GM23338 (cell line): ENCODE measurements around the gene LAGE3. TPM values are rescaled to one million over a fixed set of nuclear protein-coding genes. Genes with fewer than 3 reads are reported as not detected.

Experiments used
- ATAC-seq: fragments of 200-7000 bp; cut with Tn5 transposase; 3 replicates; pipeline ENCODE4 v1.9.1; 2020
- DNase-seq: peaks from one replicate; pipeline ENCODE4 v3.0.0-alpha.2; 2015; ENCODE audit warnings: low spot score
- H2AFZ ChIP-seq: fragments of 200-600 bp; sonication (generic); 2 replicates; pipeline ENCODE4 v1.8.0; 2016; ENCODE audit warnings: antibody characterized with exemption, mild to moderate bottlenecking, moderate library complexity
- H3F3A ChIP-seq: fragments of 200-600 bp; sonication (generic); replicated peaks from 2 replicates; pipeline ENCODE4 v1.8.0; 2017; ENCODE audit warnings: antibody characterized with exemption, mixed run types, low read depth
- H3K27ac ChIP-seq: fragments of 200-600 bp; sonication (generic); 2 replicates; pipeline ENCODE4 v1.6.1; 2016; ENCODE audit warnings: low read depth
- H3K27me3 ChIP-seq: fragments of 200-600 bp; sonication (generic); 2 replicates; pipeline ENCODE4 v1.8.0; 2016; ENCODE audit warnings: mild to moderate bottlenecking, mixed run types, moderate library complexity; ENCODE audit not compliant: insufficient read depth
- H3K36me3 ChIP-seq: fragments of 200-600 bp; sonication (generic); 2 replicates; pipeline ENCODE4 v1.8.0; 2016; ENCODE audit warnings: mild to moderate bottlenecking; ENCODE audit not compliant: insufficient read depth
- H3K4me1 ChIP-seq: fragments of 200-600 bp; sonication (generic); 2 replicates; pipeline ENCODE4 v1.8.0; 2016; ENCODE audit warnings: mild to moderate bottlenecking, moderate library complexity; ENCODE audit not compliant: insufficient read depth
- H3K4me2 ChIP-seq: fragments of 200-600 bp; sonication (generic); 2 replicates; pipeline ENCODE4 v1.7.1; 2017; ENCODE audit warnings: mixed run types
- H3K4me3 ChIP-seq: fragments of 200-600 bp; sonication (generic); 2 replicates; pipeline ENCODE4 v1.6.1; 2016; ENCODE audit warnings: mixed run types
- H3K79me2 ChIP-seq: fragments of 200-600 bp; sonication (generic); replicated peaks from 2 replicates; pipeline ENCODE4 v1.8.0; 2017; ENCODE audit warnings: mild to moderate bottlenecking; ENCODE audit not compliant: insufficient read depth
- H3K9me2 ChIP-seq: fragments of 200-600 bp; sonication (generic); 2 replicates; pipeline ENCODE4 v1.8.0; 2017; ENCODE audit not compliant: insufficient read depth
- H4K20me1 ChIP-seq: fragments of 200-600 bp; sonication (generic); replicated peaks from 2 replicates; pipeline ENCODE4 v1.8.0; 2017; ENCODE audit warnings: mild to moderate bottlenecking; ENCODE audit not compliant: insufficient read depth
- H3K27ac Mint-ChIP-seq: 2 replicates; pipeline ENCODE4 v1.8.0; 2020; ENCODE audit warnings: inconsistent platforms, mild to moderate bottlenecking, moderate library complexity, mixed read lengths
- H3K27me3 Mint-ChIP-seq: 3 replicates; pipeline ENCODE4 v1.8.0; 2022; ENCODE audit warnings: low read depth, mild to moderate bottlenecking, moderate library complexity, mixed read lengths, inconsistent platforms; ENCODE audit not compliant: insufficient read depth, poor library complexity
- H3K36me3 Mint-ChIP-seq: 3 replicates; pipeline ENCODE4 v1.8.0; 2021; ENCODE audit warnings: low read depth, mild to moderate bottlenecking, inconsistent platforms, moderate library complexity, mixed read lengths
- H3K4me1 Mint-ChIP-seq: 3 replicates; pipeline ENCODE4 v1.8.0; 2020; ENCODE audit warnings: mild to moderate bottlenecking, inconsistent platforms, mixed read lengths
- H3K4me3 Mint-ChIP-seq: 3 replicates; pipeline ENCODE4 v1.8.0; 2021; ENCODE audit warnings: moderate library complexity, mild to moderate bottlenecking, inconsistent platforms, mixed read lengths
- H3K9me3 Mint-ChIP-seq: 3 replicates; pipeline ENCODE4 v1.8.0; 2020; ENCODE audit warnings: moderate library complexity, mild to moderate bottlenecking, inconsistent platforms, mixed read lengths
- ETS1 ChIP-seq: IDR thresholded peaks from 2 replicates; pipeline ENCODE4 v1.6.1; 2016; ENCODE audit warnings: antibody characterized with exemption
- EZH2phosphoT487 ChIP-seq: fragments of 200-600 bp; sonication (generic); IDR thresholded peaks from one replicate; pipeline ENCODE4 v1.8.1; 2018; ENCODE audit warnings: antibody characterized with exemption; ENCODE audit not compliant: unreplicated experiment
- JUNB ChIP-seq: IDR thresholded peaks from one replicate; pipeline ENCODE4 v1.6.1; 2016; ENCODE audit warnings: antibody characterized with exemption; ENCODE audit not compliant: unreplicated experiment
- NANOG ChIP-seq: IDR thresholded peaks from 2 replicates; pipeline ENCODE4 v1.6.1; 2016; ENCODE audit warnings: antibody characterized with exemption, borderline replicate concordance
- POLR2AphosphoS5 ChIP-seq: IDR thresholded peaks from 2 replicates; pipeline ENCODE4 v1.6.1; 2016; ENCODE audit warnings: antibody characterized with exemption, low read depth
- ZNF114 ChIP-seq: fragments of 250-450 bp; sonication (Bioruptor Pico); IDR thresholded peaks from 2 replicates; pipeline ENCODE4 v1.5.0; 2020; ENCODE audit warnings: mild to moderate bottlenecking, moderate library complexity
- ZNF331 ChIP-seq: fragments of 250-450 bp; sonication (Bioruptor Pico); IDR thresholded peaks from 2 replicates; pipeline ENCODE4 v1.5.0; 2020; ENCODE audit warnings: low read depth, mild to moderate bottlenecking, moderate library complexity
- polyA plus RNA-seq: library from polyadenylated mRNA; unstranded; fragments of >200 nt; fragmentation: Nextera tagmentation; extraction: Ambion mirVana; gene quantifications from 2 replicates; pipeline ENCODE4 v1.2.1, GENCODE V29; 2016
- total RNA-seq: library from RNA; depleted of rRNA; stranded (reverse); fragments of >200 nt; shearing (Covaris generic); gene quantifications from 2 replicates; pipeline ENCODE4 v1.2.3, GENCODE V29; 2014
- TF ChIP-seq, protein P1 (sequence below): fragments of 250-450 bp; sonication (Bioruptor Pico); IDR thresholded peaks from 2 replicates; pipeline ENCODE4 v1.5.0; 2020; ENCODE audit warnings: mild to moderate bottlenecking, moderate library complexity

Gene LAGE3
- total and polyA plus RNA-seq, 2 experiments from 2014 or later, result 71.0 to 84.5 TPM

- Histone ChIP-seq H3K79me2 (peaks cover 13% of the 10 kb centered on the region), H3K36me3 (no peaks in the 10 kb centered on the region), H3K4me3 (peak overlapping the region; percentile 60), H3K27me3 (no peaks in the 10 kb centered on the region), H3F3A (no peaks in the 10 kb centered on the region), H3K4me1 (no peaks in the 10 kb centered on the region), H3K9me2 (no peaks in the 10 kb centered on the region), H3K4me2 (peak overlapping the region; percentile 77), H3K27ac (no peak overlapping the region), H2AFZ (no peak overlapping the region), H4K20me1 (no peaks in the 10 kb centered on the region)
- no peak for TF ChIP-seq ZNF114
- peak; percentile 19; the same call in 1 of the 2 replicates for TF ChIP-seq POLR2AphosphoS5
- no peak for TF ChIP-seq ZNF331 (CRISPR knock-in tag)
- no peak for TF ChIP-seq JUNB
- DNase-seq (peak; percentile 70), ATAC-seq (peak; percentile 74)
- peaks cover 29% of the 10 kb centered on the region for H3K36me3 Mint-ChIP-seq
- H3K9me3 Mint-ChIP-seq, result no peaks in the 10 kb centered on the region
- peak overlapping the region; percentile 74; the same call in 1 of the 2 replicates for H3K27ac Mint-ChIP-seq
- H3K4me3 Mint-ChIP-seq, result peak overlapping the region; percentile 81
- H3K4me1 Mint-ChIP-seq, result peaks cover 16% of the 10 kb centered on the region
- peaks cover 2% of the 10 kb centered on the region for H3K27me3 Mint-ChIP-seq
Measured at GRCh38 chrX:154436374-154436982, 42.6 kb downstream of the LAGE3 start.

DNA sequence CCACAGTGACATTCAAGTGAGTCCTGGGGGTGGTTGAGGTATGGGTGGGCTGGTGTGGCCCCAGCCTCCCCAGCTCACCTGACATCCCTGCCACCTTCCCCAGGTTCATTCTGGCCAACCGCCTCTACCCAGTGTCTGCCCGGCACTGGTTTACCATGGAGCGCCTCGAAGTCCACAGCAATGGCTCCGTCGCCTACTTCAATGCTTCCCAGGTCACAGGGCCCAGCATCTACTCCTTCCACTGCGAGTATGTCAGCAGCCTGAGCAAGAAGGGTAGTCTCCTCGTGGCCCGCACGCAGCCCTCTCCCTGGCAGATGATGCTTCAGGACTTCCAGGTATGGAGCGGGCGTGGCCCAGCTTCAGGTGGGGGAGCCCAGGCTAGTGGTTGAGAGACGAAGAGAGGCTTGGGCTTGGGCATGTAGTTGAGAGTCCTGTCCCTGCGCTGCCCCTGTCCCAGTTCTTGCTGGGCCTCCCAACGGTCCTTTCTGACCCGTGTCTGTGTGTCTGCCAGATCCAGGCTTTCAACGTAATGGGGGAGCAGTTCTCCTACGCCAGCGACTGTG lies 43.8 kb downstream of the LAGE3 start:
- Mint-ChIP-seq H3K4me1 (peaks cover 23% of the 10 kb centered on the region), H3K4me3 (no peak overlapping the region), H3K9me3 (no peaks in the 10 kb centered on the region), H3K36me3 (peaks cover 29% of the 10 kb centered on the region), H3K27ac (no peak overlapping the region), H3K27me3 (peaks cover 6% of the 10 kb centered on the region)
- H3K4me3 ChIP-seq, result no peak overlapping the region
- H3K27me3 ChIP-seq, result no peaks in the 10 kb centered on the region
- H3K79me2 ChIP-seq, result peaks cover 16% of the 10 kb centered on the region
- no peak overlapping the region for H3K27ac ChIP-seq
- no peak for DNase-seq
- TF ChIP-seq JUNB, result no peak
- no peak for TF ChIP-seq EZH2phosphoT487
- no peaks in the 10 kb centered on the region for H4K20me1 ChIP-seq
- no peaks in the 10 kb centered on the region for H3F3A ChIP-seq
- no peaks in the 10 kb centered on the region; the same call in 1 of the 2 replicates for H3K4me1 ChIP-seq
- H3K9me2 ChIP-seq, result no peaks in the 10 kb centered on the region
- H2AFZ ChIP-seq, result no peak overlapping the region
- no peak overlapping the region for H3K4me2 ChIP-seq
- no peaks in the 10 kb centered on the region for H3K36me3 ChIP-seq
- no peak for ATAC-seq

GRCh38 chrX:154434394-154435168 lies 44.5 kb downstream of the LAGE3 start:
- Mint-ChIP-seq H3K27ac (no peak overlapping the region), H3K9me3 (no peaks in the 10 kb centered on the region), H3K27me3 (peaks cover 4% of the 10 kb centered on the region), H3K4me3 (no peak overlapping the region), H3K36me3 (peaks cover 27% of the 10 kb centered on the region), H3K4me1 (peaks cover 23% of the 10 kb centered on the region)
- no peaks in the 10 kb centered on the region for H3K9me2 ChIP-seq
- H3K27ac ChIP-seq, result no peak overlapping the region
- no peak for ATAC-seq
- no peak overlapping the region for H3K4me3 ChIP-seq
- no peaks in the 10 kb centered on the region for H3K36me3 ChIP-seq
- no peak overlapping the region for H3K4me2 ChIP-seq
- no peaks in the 10 kb centered on the region for H3F3A ChIP-seq
- H3K79me2 ChIP-seq, result peaks cover 17% of the 10 kb centered on the region
- no peaks in the 10 kb centered on the region for H3K27me3 ChIP-seq
- no peaks in the 10 kb centered on the region for H4K20me1 ChIP-seq
- no peak for DNase-seq
- no peaks in the 10 kb centered on the region; the same call in 1 of the 2 replicates for H3K4me1 ChIP-seq
- no peak overlapping the region for H2AFZ ChIP-seq
- TF ChIP-seq JUNB (no peak), ETS1 (no peak), NANOG (no peak)
- TF ChIP-seq, protein P1, sequence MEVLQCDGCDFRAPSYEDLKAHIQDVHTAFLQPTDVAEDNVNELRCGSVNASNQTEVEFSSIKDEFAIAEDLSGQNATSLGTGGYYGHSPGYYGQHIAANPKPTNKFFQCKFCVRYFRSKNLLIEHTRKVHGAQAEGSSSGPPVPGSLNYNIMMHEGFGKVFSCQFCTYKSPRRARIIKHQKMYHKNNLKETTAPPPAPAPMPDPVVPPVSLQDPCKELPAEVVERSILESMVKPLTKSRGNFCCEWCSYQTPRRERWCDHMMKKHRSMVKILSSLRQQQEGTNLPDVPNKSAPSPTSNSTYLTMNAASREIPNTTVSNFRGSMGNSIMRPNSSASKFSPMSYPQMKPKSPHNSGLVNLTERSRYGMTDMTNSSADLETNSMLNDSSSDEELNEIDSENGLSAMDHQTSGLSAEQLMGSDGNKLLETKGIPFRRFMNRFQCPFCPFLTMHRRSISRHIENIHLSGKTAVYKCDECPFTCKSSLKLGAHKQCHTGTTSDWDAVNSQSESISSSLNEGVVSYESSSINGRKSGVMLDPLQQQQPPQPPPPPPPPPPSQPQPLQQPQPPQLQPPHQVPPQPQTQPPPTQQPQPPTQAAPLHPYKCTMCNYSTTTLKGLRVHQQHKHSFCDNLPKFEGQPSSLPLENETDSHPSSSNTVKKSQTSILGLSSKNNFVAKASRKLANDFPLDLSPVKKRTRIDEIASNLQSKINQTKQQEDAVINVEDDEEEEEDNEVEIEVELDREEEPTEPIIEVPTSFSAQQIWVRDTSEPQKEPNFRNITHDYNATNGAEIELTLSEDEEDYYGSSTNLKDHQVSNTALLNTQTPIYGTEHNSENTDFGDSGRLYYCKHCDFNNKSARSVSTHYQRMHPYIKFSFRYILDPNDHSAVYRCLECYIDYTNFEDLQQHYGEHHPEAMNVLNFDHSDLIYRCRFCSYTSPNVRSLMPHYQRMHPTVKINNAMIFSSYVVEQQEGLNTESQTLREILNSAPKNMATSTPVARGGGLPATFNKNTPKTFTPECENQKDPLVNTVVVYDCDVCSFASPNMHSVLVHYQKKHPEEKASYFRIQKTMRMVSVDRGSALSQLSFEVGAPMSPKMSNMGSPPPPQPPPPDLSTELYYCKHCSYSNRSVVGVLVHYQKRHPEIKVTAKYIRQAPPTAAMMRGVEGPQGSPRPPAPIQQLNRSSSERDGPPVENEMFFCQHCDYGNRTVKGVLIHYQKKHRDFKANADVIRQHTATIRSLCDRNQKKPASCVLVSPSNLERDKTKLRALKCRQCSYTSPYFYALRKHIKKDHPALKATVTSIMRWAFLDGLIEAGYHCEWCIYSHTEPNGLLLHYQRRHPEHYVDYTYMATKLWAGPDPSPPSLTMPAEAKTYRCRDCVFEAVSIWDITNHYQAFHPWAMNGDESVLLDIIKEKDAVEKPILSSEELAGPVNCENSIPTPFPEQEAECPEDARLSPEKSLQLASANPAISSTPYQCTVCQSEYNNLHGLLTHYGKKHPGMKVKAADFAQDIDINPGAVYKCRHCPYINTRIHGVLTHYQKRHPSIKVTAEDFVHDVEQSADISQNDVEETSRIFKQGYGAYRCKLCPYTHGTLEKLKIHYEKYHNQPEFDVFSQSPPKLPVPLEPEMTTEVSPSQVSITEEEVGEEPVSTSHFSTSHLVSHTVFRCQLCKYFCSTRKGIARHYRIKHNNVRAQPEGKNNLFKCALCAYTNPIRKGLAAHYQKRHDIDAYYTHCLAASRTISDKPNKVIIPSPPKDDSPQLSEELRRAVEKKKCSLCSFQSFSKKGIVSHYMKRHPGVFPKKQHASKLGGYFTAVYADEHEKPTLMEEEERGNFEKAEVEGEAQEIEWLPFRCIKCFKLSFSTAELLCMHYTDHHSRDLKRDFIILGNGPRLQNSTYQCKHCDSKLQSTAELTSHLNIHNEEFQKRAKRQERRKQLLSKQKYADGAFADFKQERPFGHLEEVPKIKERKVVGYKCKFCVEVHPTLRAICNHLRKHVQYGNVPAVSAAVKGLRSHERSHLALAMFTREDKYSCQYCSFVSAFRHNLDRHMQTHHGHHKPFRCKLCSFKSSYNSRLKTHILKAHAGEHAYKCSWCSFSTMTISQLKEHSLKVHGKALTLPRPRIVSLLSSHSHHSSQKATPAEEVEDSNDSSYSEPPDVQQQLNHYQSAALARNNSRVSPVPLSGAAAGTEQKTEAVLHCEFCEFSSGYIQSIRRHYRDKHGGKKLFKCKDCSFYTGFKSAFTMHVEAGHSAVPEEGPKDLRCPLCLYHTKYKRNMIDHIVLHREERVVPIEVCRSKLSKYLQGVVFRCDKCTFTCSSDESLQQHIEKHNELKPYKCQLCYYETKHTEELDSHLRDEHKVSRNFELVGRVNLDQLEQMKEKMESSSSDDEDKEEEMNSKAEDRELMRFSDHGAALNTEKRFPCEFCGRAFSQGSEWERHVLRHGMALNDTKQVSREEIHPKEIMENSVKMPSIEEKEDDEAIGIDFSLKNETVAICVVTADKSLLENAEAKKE (CRISPR knock-in tag), result no peak
